Osteoblast (primary cell): ENCODE results near the gene ADAMTS2. TPM values are rescaled to one million over a fixed set of nuclear protein-coding genes. Genes with fewer than 3 reads are reported as not detected.
A peak's percentile ranks its signal among the peaks of the same experiment; 100 is the strongest.

Source experiments
- DNase-seq: peaks from one replicate; pipeline ENCODE4 v3.0.0; 2011; ENCODE audit warnings: low spot score, mixed read lengths; ENCODE audit not compliant: insufficient read length; ENCODE audit errors: missing footprints
- H2AFZ ChIP-seq: 2 replicates; pipeline ENCODE4 v1.6.0; 2011; ENCODE audit warnings: mild to moderate bottlenecking, low read length
- H3K27ac ChIP-seq: 2 replicates; pipeline ENCODE4 v1.5.1; 2011; ENCODE audit warnings: mild to moderate bottlenecking, low read depth, low read length, moderate library complexity
- H3K27me3 ChIP-seq: 2 replicates; pipeline ENCODE4 v1.6.0; 2012; ENCODE audit warnings: mild to moderate bottlenecking, control low read depth, inconsistent platforms, low read length, moderate library complexity; ENCODE audit not compliant: insufficient read depth
- H3K36me3 ChIP-seq: 2 replicates; pipeline ENCODE4 v1.5.1; 2011; ENCODE audit warnings: mild to moderate bottlenecking, low read length, control low read depth, moderate library complexity; ENCODE audit not compliant: insufficient read depth
- H3K4me1 ChIP-seq: 2 replicates; pipeline ENCODE4 v1.5.1; 2011; ENCODE audit warnings: mild to moderate bottlenecking, low read length, control low read depth, moderate library complexity; ENCODE audit not compliant: insufficient read depth
- H3K4me2 ChIP-seq: 2 replicates; pipeline ENCODE4 v1.6.0; 2011; ENCODE audit warnings: mild to moderate bottlenecking, low read length; ENCODE audit not compliant: insufficient read depth
- H3K4me3 ChIP-seq: fragments of 200-600 bp; sonication (generic); 3 replicates; pipeline ENCODE4 v1.5.1; 2012; ENCODE audit warnings: mild to moderate bottlenecking, low read length, inconsistent platforms; ENCODE audit not compliant: insufficient read depth
- H3K79me2 ChIP-seq: 2 replicates; pipeline ENCODE4 v1.6.0; 2012; ENCODE audit warnings: mild to moderate bottlenecking, low read length, control low read depth, inconsistent platforms; ENCODE audit not compliant: insufficient read depth
- H3K9me3 ChIP-seq: 2 replicates; pipeline ENCODE4 v1.5.1; 2011; ENCODE audit warnings: low read depth, low read length, control low read depth
- H4K20me1 ChIP-seq: 2 replicates; pipeline ENCODE4 v1.6.0; 2012; ENCODE audit warnings: mild to moderate bottlenecking, low read length, control low read depth; ENCODE audit not compliant: insufficient read depth
- total RNA-seq: library from RNA; depleted of rRNA; stranded (reverse); fragments of >200 nt; gene quantifications from 2 replicates; pipeline ENCODE4 v1.2.3, GENCODE V29; 2012
- TF ChIP-seq, protein P1 (sequence below): IDR thresholded peaks from 2 replicates; pipeline ENCODE4 v1.5.1; 2011; ENCODE audit warnings: mild to moderate bottlenecking, low read depth, low read length, moderate library complexity; ENCODE audit errors: extremely low read depth

ADAMTS2 gene
- total RNA-seq, 1 donor = 144 TPM

DNA sequence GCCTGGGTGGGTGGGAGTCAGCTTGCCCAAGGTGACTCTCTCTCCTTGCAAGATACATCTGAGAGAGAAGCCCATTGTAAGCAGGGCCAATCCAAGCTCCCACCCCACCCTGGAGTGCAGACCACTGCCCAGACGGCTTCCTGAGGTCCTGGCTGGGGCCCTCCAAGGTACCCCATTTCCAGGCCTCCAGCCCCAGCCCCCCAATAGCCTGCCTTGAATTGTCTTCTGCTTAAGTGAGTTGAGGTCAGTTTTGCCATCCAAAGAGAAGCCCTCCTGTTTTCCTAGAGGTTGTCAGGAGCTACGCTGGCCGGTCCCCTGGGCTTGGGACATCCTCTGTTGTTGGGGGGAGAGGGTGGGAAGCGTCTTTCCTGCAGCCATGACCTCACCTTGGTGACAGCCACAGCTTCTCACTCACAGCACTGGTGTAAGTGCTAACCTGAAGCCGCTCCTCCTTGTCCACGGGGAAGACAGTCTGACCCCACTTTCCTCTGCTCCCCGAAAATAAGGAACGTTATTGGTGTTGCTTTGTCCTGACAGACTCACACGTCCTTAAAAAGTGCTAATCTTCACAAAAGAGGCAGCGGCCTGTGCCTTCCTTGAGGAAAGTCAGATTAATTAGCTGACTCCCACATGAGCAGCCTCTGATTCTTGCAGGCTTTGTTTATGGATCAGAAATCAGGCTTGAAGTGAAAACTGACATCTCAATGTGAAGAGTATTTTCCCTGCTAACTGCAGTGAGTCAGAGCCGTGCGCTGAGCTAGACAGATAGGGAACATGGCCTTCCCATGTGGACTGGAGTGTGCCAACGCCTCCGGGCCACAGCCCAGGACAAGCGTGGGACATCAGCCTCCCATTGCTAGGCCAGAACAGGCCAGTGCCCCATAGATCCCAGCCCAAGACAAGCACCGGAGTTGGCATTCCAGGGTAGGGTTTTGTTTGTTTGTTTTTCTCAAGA is 52.3 kb downstream of the ADAMTS2 start:
- Histone ChIP-seq H3K4me3 (no peak overlapping the region), H3K4me2 (no peak overlapping the region), H3K79me2 (peaks cover 99% of the 10 kb centered on the region), H4K20me1 (peaks cover 28% of the 10 kb centered on the region), H3K27me3 (no peaks in the 10 kb centered on the region), H3K4me1 (peaks cover 41% of the 10 kb centered on the region), H3K9me3 (no peaks in the 10 kb centered on the region), H3K27ac (peak overlapping the region; percentile 78), H3K36me3 (peaks cover 5% of the 10 kb centered on the region), H2AFZ (no peak overlapping the region)
- TF ChIP-seq, protein P1, sequence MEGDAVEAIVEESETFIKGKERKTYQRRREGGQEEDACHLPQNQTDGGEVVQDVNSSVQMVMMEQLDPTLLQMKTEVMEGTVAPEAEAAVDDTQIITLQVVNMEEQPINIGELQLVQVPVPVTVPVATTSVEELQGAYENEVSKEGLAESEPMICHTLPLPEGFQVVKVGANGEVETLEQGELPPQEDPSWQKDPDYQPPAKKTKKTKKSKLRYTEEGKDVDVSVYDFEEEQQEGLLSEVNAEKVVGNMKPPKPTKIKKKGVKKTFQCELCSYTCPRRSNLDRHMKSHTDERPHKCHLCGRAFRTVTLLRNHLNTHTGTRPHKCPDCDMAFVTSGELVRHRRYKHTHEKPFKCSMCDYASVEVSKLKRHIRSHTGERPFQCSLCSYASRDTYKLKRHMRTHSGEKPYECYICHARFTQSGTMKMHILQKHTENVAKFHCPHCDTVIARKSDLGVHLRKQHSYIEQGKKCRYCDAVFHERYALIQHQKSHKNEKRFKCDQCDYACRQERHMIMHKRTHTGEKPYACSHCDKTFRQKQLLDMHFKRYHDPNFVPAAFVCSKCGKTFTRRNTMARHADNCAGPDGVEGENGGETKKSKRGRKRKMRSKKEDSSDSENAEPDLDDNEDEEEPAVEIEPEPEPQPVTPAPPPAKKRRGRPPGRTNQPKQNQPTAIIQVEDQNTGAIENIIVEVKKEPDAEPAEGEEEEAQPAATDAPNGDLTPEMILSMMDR = no peak
- DNase-seq = peak; percentile 94

GRCh38 chr5:179292202-179292601 is 53.1 kb downstream of the ADAMTS2 start:
- no peak overlapping the region for H3K4me3 ChIP-seq
- H3K27me3 ChIP-seq = no peaks in the 10 kb centered on the region
- no peak overlapping the region for H3K4me2 ChIP-seq
- H3K79me2 ChIP-seq = peaks cover 99% of the 10 kb centered on the region
- peaks cover 28% of the 10 kb centered on the region for H4K20me1 ChIP-seq
- DNase-seq = no peak
- TF ChIP-seq, protein P1 = no peak
- no peaks in the 10 kb centered on the region for H3K9me3 ChIP-seq
- peaks cover 33% of the 10 kb centered on the region for H3K4me1 ChIP-seq
- H3K27ac ChIP-seq = no peak overlapping the region
- H2AFZ ChIP-seq = no peak overlapping the region
- peaks cover 5% of the 10 kb centered on the region for H3K36me3 ChIP-seq

GRCh38 chr5:179290681-179291540 is 54.4 kb downstream of the ADAMTS2 start:
- DNase-seq = peak; percentile 59
- H3K9me3 ChIP-seq = no peaks in the 10 kb centered on the region
- H2AFZ ChIP-seq = no peak overlapping the region
- H3K36me3 ChIP-seq = peaks cover 5% of the 10 kb centered on the region
- peaks cover 36% of the 10 kb centered on the region for H3K4me1 ChIP-seq
- H4K20me1 ChIP-seq = peaks cover 24% of the 10 kb centered on the region
- TF ChIP-seq, protein P1 = no peak
- H3K4me2 ChIP-seq = no peak overlapping the region
- H3K27ac ChIP-seq = peak overlapping the region; percentile 44
- H3K27me3 ChIP-seq = no peaks in the 10 kb centered on the region
- H3K79me2 ChIP-seq = peaks cover 99% of the 10 kb centered on the region
- no peak overlapping the region for H3K4me3 ChIP-seq
